HCT116 (cell line): Measurements from ENCODE around the gene PAGE4. TPM values are rescaled to one million over a fixed set of nuclear protein-coding genes. Genes with fewer than 3 reads are reported as not detected.

Experiments
- ATAC-seq: fragments of 200-7000 bp; cut with Tn5 transposase; 2 replicates; pipeline ENCODE4 v1.9.1; 2020; ENCODE audit warnings: mild to moderate bottlenecking, moderate library complexity
- BruUV-seq: library from RNA; stranded (reverse); fragments of 400-500 nt; replicated peaks from 2 replicates; lab custom pipeline; 2021; lab: Mats Ljungman, UMichigan
- CTCF ChIA-PET: fragments of 300-600 bp; sonication (Branson Sonifier 250); formaldehyde crosslinking; loops from one replicate; lab custom pipeline; 2021; ENCODE audit warnings: antibody characterized with exemption; lab: Charles Lee
- POLR2A ChIA-PET: fragments of 300-600, 350-600 bp; sonication (Branson Sonifier 250); formaldehyde crosslinking; loops from one replicate; lab custom pipeline; 2021; ENCODE audit warnings: antibody characterized with exemption; lab: Charles Lee
- RAD21 ChIA-PET, 2 experiments: fragments of 300-600 bp; sonication (Branson Sonifier 250); formaldehyde crosslinking; loops; one replicate each; lab custom pipeline; 2023; ENCODE audit warnings: low total read pairs in 2 of 2; ENCODE audit not compliant: uncharacterized antibody in 2 of 2, unreplicated experiment in 2 of 2, low non-redundant PET in 1 of 2; lab: Charles Lee
- DNase-seq: peaks from one replicate; pipeline ENCODE4 v3.0.0-alpha.2; 2010; ENCODE audit warnings: low read depth, low spot score
- H2AFZ ChIP-seq: fragments of 200-600 bp; shearing (Covaris generic), sonication (generic); 2 replicates; pipeline ENCODE4 v1.6.1; 2017; ENCODE audit warnings: low read depth, mixed run types, mixed read lengths, antibody characterized with exemption, low read length; ENCODE audit not compliant: poor library complexity, severe bottlenecking
- H3K27ac ChIP-seq: 2 replicates; pipeline ENCODE4 v1.5.1; 2012; ENCODE audit warnings: low read depth, low read length
- H3K27me3 ChIP-seq: fragments of 200-600 bp; sonication (generic); 2 replicates; pipeline ENCODE4 v1.6.1; 2016; ENCODE audit warnings: mixed run types, low read length, mixed read lengths; ENCODE audit not compliant: insufficient read depth
- H3K36me3 ChIP-seq, 2 experiments: fragments of 200-500 bp in 1 of 2; fragments of 200-600 bp in 1 of 2; sonication (Bioruptor generic) in 1 of 2; sonication (generic) in 1 of 2; 2 replicates each; pipeline versions ENCODE4 v1.5.1 to v1.6.1; 2014 to 2016; ENCODE audit warnings: low read length in 2 of 2, inconsistent platforms in 1 of 2, mixed read lengths in 1 of 2, mixed run types in 1 of 2; ENCODE audit not compliant: insufficient read depth in 2 of 2, control insufficient read depth in 1 of 2
- H3K4me1 ChIP-seq, 2 experiments: fragments of 200-600 bp in 1 of 2; sonication (generic) in 1 of 2; 2 replicates each; pipeline versions ENCODE4 v1.5.1 to v1.6.1; 2012 to 2017; ENCODE audit warnings: low read length in 2 of 2, inconsistent platforms in 1 of 2, mild to moderate bottlenecking in 1 of 2, mixed read lengths in 1 of 2, mixed run types in 1 of 2, moderate library complexity in 1 of 2; ENCODE audit not compliant: insufficient read depth in 2 of 2, control insufficient read depth in 1 of 2
- H3K4me2 ChIP-seq: fragments of 200-600 bp; sonication (generic); 2 replicates; pipeline ENCODE4 v1.6.1; 2017; ENCODE audit warnings: mixed run types, low read length, mixed read lengths
- H3K4me3 ChIP-seq, 2 experiments: fragments of 200-600 bp in 1 of 2; sonication (generic) in 1 of 2; replicated peaks in 1 of 2; 2 replicates each; pipeline ENCODE4 v1.5.1; 2011 to 2016; ENCODE audit warnings: low read length in 2 of 2, control low read depth in 1 of 2, low read depth in 1 of 2, mild to moderate bottlenecking in 1 of 2, mixed read lengths in 1 of 2, mixed run types in 1 of 2
- H3K79me2 ChIP-seq: fragments of 200-600 bp; sonication (generic); 2 replicates; pipeline ENCODE4 v1.6.1; 2017; ENCODE audit warnings: mild to moderate bottlenecking, mixed run types, low read length, moderate library complexity, mixed read lengths; ENCODE audit not compliant: insufficient read depth
- H3K9ac ChIP-seq: fragments of 200-600 bp; sonication (generic); 2 replicates; pipeline ENCODE4 v1.6.1; 2016; ENCODE audit warnings: low read length, mixed read lengths
- H3K9me2 ChIP-seq: fragments of 200-600 bp; sonication (generic), shearing (Covaris generic); 2 replicates; pipeline ENCODE4 v1.6.1; 2017; ENCODE audit warnings: mixed run types, mild to moderate bottlenecking, moderate library complexity; ENCODE audit not compliant: insufficient read depth
- H3K9me3 ChIP-seq, 2 experiments: fragments of 200-500 bp in 1 of 2; fragments of 200-600 bp in 1 of 2; sonication (Bioruptor generic) in 1 of 2; sonication (generic) in 1 of 2; 2 replicates each; pipeline ENCODE4 v1.6.1; 2014 to 2017; ENCODE audit warnings: low read length in 2 of 2, mixed read lengths in 2 of 2, inconsistent platforms in 1 of 2, low read depth in 1 of 2, mild to moderate bottlenecking in 1 of 2, mixed run types in 1 of 2, moderate library complexity in 1 of 2; ENCODE audit not compliant: control insufficient read depth in 1 of 2, insufficient read depth in 1 of 2
- H4K20me1 ChIP-seq: fragments of 200-600 bp; sonication (generic), shearing (Covaris generic); 2 replicates; pipeline ENCODE4 v1.6.1; 2017; ENCODE audit warnings: mixed run types, mild to moderate bottlenecking, moderate library complexity; ENCODE audit not compliant: insufficient read depth
- EGR1 ChIP-seq: IDR thresholded peaks from 2 replicates; pipeline ENCODE4 v1.6.1; 2012; ENCODE audit warnings: low read depth
- EZH2 ChIP-seq: fragments of 200-600 bp; sonication (generic); IDR thresholded peaks from 2 replicates; pipeline ENCODE4 v1.6.1; 2017; ENCODE audit warnings: antibody characterized with exemption, mixed run types
- EZH2phosphoT487 ChIP-seq: fragments of 200-600 bp; IDR thresholded peaks from 2 replicates; pipeline ENCODE4 v1.6.1; 2018; ENCODE audit warnings: antibody characterized with exemption, borderline replicate concordance
- POLR2A ChIP-seq: IDR thresholded peaks from 2 replicates; pipeline ENCODE4 v1.7.0; 2011; ENCODE audit warnings: borderline replicate concordance; ENCODE audit not compliant: insufficient read depth, insufficient read length; ENCODE audit errors: extremely low read depth
- RAD21 ChIP-seq: IDR thresholded peaks from 2 replicates; pipeline ENCODE4 v1.6.1; 2012; ENCODE audit warnings: low read depth, mild to moderate bottlenecking
- SIN3A ChIP-seq: IDR thresholded peaks from 2 replicates; pipeline ENCODE4 v1.6.1; 2012; ENCODE audit warnings: low read depth
- SP1 ChIP-seq: IDR thresholded peaks from 2 replicates; pipeline ENCODE4 v1.6.1; 2012; ENCODE audit warnings: low read depth
- TCF7L2 ChIP-seq: IDR thresholded peaks from 2 replicates; pipeline ENCODE4 v1.7.0; 2011; ENCODE audit warnings: borderline replicate concordance, inconsistent platforms; ENCODE audit not compliant: insufficient read depth, insufficient read length; ENCODE audit errors: extremely low read depth
- YY1 ChIP-seq: IDR thresholded peaks from 2 replicates; pipeline ENCODE4 v1.6.1; 2011; ENCODE audit warnings: low read length, low read depth, moderate library complexity, mild to moderate bottlenecking; ENCODE audit not compliant: insufficient replicate concordance; ENCODE audit errors: extremely low read depth
- intact Hi-C: fragments of 100-400 bp; cut with micrococcal nuclease; formaldehyde crosslinking; loops from 2 replicates; pipeline ENCODE4 v1.10.0; 2022
- total RNA-seq: library from RNA; stranded (reverse); gene quantifications from one replicate; pipeline ENCODE4 v1.2.1, GENCODE V29; 2021; ENCODE audit not compliant: unreplicated experiment
- TF ChIP-seq, protein P1 (sequence below): IDR thresholded peaks from 2 replicates; pipeline ENCODE4 v1.6.1; 2012
- TF ChIP-seq, protein P2 (sequence below): IDR thresholded peaks from 2 replicates; pipeline ENCODE4 v1.6.1; 2011; ENCODE audit warnings: mild to moderate bottlenecking, low read length, moderate library complexity; ENCODE audit not compliant: insufficient replicate concordance; ENCODE audit errors: extremely low read depth
- TF ChIP-seq, protein P3 (sequence below): IDR thresholded peaks from 2 replicates; pipeline ENCODE4 v1.6.1; 2012; ENCODE audit warnings: low read depth
- TF ChIP-seq, protein P4 (sequence below), 3 experiments: fragments of 200-600 bp in 1 of 3; sonication (generic) in 1 of 3; IDR thresholded peaks in 2 of 3; conservative IDR thresholded peaks in 1 of 3; 2 replicates each; pipeline ENCODE4 v1.5.1; 2012 to 2017; ENCODE audit warnings: low read depth in 2 of 3, low read length in 2 of 3, antibody characterized with exemption in 1 of 3, borderline replicate concordance in 1 of 3, control low read depth in 1 of 3, mild to moderate bottlenecking in 1 of 3, mixed read lengths in 1 of 3, mixed run types in 1 of 3, moderate library complexity in 1 of 3; ENCODE audit not compliant: insufficient read depth in 1 of 3

Gene PAGE4
- total RNA-seq, 1 experiment from 2014 or later = not detected

DNA sequence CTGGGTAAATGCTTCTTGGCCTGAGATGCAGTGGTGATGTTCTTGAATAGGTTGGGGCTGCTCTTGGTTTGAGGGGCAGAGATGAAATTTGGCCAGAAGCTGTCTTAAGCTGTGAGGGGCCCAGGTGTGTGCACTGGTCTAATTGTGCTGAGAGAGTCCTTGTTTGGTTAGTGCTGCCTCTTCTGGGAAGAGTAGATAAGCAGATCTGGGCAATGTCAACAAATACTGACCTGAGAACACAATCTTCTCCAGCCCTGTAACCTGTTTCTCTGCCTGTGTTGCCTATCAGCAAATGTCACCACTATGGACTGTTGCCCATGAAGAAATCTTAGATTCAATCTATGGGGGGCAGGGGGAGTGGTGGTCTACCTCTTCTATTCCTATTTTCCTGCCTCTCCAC, 33.0 kb downstream of the PAGE4 start:
- H3K9me2 ChIP-seq = no peaks in the 10 kb centered on the region
- no peaks in the 10 kb centered on the region for H4K20me1 ChIP-seq
- no peak overlapping the region for H3K9ac ChIP-seq
- no peak for TF ChIP-seq RAD21
- no peak for TF ChIP-seq YY1
- no peak for TF ChIP-seq TCF7L2
- TF ChIP-seq, protein P1, sequence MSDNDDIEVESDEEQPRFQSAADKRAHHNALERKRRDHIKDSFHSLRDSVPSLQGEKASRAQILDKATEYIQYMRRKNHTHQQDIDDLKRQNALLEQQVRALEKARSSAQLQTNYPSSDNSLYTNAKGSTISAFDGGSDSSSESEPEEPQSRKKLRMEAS = no peak
- TF ChIP-seq, protein P2, sequence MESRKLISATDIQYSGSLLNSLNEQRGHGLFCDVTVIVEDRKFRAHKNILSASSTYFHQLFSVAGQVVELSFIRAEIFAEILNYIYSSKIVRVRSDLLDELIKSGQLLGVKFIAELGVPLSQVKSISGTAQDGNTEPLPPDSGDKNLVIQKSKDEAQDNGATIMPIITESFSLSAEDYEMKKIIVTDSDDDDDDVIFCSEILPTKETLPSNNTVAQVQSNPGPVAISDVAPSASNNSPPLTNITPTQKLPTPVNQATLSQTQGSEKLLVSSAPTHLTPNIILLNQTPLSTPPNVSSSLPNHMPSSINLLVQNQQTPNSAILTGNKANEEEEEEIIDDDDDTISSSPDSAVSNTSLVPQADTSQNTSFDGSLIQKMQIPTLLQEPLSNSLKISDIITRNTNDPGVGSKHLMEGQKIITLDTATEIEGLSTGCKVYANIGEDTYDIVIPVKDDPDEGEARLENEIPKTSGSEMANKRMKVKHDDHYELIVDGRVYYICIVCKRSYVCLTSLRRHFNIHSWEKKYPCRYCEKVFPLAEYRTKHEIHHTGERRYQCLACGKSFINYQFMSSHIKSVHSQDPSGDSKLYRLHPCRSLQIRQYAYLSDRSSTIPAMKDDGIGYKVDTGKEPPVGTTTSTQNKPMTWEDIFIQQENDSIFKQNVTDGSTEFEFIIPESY = no peak
- no peak for TF ChIP-seq EZH2phosphoT487
- TF ChIP-seq, protein P3, sequence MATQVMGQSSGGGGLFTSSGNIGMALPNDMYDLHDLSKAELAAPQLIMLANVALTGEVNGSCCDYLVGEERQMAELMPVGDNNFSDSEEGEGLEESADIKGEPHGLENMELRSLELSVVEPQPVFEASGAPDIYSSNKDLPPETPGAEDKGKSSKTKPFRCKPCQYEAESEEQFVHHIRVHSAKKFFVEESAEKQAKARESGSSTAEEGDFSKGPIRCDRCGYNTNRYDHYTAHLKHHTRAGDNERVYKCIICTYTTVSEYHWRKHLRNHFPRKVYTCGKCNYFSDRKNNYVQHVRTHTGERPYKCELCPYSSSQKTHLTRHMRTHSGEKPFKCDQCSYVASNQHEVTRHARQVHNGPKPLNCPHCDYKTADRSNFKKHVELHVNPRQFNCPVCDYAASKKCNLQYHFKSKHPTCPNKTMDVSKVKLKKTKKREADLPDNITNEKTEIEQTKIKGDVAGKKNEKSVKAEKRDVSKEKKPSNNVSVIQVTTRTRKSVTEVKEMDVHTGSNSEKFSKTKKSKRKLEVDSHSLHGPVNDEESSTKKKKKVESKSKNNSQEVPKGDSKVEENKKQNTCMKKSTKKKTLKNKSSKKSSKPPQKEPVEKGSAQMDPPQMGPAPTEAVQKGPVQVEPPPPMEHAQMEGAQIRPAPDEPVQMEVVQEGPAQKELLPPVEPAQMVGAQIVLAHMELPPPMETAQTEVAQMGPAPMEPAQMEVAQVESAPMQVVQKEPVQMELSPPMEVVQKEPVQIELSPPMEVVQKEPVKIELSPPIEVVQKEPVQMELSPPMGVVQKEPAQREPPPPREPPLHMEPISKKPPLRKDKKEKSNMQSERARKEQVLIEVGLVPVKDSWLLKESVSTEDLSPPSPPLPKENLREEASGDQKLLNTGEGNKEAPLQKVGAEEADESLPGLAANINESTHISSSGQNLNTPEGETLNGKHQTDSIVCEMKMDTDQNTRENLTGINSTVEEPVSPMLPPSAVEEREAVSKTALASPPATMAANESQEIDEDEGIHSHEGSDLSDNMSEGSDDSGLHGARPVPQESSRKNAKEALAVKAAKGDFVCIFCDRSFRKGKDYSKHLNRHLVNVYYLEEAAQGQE = no peak
- no peak for TF ChIP-seq EGR1
- TF ChIP-seq SP1 = no peak
- no peak for TF ChIP-seq POLR2A
- TF ChIP-seq, protein P4, sequence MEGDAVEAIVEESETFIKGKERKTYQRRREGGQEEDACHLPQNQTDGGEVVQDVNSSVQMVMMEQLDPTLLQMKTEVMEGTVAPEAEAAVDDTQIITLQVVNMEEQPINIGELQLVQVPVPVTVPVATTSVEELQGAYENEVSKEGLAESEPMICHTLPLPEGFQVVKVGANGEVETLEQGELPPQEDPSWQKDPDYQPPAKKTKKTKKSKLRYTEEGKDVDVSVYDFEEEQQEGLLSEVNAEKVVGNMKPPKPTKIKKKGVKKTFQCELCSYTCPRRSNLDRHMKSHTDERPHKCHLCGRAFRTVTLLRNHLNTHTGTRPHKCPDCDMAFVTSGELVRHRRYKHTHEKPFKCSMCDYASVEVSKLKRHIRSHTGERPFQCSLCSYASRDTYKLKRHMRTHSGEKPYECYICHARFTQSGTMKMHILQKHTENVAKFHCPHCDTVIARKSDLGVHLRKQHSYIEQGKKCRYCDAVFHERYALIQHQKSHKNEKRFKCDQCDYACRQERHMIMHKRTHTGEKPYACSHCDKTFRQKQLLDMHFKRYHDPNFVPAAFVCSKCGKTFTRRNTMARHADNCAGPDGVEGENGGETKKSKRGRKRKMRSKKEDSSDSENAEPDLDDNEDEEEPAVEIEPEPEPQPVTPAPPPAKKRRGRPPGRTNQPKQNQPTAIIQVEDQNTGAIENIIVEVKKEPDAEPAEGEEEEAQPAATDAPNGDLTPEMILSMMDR (IDR thresholded peaks at IDR 0.05 in 2 of 3, conservative IDR thresholded peaks at IDR 0.05 in 1 of 3; ENCODE audit: borderline replicate concordance in 1 of 3, insufficient read depth in 1 of 3, low read depth in 2 of 3, low read length in 2 of 3) = no peak
- TF ChIP-seq EZH2 = no peak
- TF ChIP-seq SIN3A = no peak
- no peak overlapping the region for H3K4me3 ChIP-seq
- intact Hi-C loops = no loop called here
- no peak overlapping the region for H2AFZ ChIP-seq
- H3K4me1 ChIP-seq = no peaks in the 10 kb centered on the region
- ATAC-seq (no peak), DNase-seq (no peak)
- H3K36me3 ChIP-seq = no peaks in the 10 kb centered on the region
- no peaks in the 10 kb centered on the region for H3K27me3 ChIP-seq
- no peak overlapping the region for H3K27ac ChIP-seq
- no peak overlapping the region for H3K4me2 ChIP-seq
- CTCF ChIA-PET = no interaction called here
- no TSS peak for BruUV-seq
- no peaks in the 10 kb centered on the region for H3K9me3 ChIP-seq
- RAD21 ChIA-PET = no interaction called here
- no peaks in the 10 kb centered on the region for H3K79me2 ChIP-seq
- POLR2A ChIA-PET = no interaction called here
